Measurements from ENCODE around the gene CNTNAP2.

DNA sequence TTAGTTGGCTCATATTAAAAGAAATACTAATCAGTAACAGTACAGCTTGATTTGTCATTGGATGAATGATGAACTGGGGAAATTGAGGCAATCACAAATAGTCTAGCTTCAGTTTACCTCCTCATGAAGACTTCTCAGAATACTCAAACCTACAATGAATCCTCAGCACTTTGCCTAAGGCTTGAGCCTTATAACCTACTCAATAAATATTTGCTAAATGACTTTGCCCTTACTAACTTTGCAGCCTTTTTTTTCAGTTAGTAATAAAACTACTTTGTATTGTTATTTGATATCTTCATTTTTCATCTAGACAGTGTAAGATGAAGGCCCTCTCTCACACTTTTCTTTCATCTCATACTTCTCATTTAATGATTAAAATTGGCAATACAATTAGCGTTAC is 1311.5 kb downstream of the CNTNAP2 start:
- TF ChIP-seq, protein P1, sequence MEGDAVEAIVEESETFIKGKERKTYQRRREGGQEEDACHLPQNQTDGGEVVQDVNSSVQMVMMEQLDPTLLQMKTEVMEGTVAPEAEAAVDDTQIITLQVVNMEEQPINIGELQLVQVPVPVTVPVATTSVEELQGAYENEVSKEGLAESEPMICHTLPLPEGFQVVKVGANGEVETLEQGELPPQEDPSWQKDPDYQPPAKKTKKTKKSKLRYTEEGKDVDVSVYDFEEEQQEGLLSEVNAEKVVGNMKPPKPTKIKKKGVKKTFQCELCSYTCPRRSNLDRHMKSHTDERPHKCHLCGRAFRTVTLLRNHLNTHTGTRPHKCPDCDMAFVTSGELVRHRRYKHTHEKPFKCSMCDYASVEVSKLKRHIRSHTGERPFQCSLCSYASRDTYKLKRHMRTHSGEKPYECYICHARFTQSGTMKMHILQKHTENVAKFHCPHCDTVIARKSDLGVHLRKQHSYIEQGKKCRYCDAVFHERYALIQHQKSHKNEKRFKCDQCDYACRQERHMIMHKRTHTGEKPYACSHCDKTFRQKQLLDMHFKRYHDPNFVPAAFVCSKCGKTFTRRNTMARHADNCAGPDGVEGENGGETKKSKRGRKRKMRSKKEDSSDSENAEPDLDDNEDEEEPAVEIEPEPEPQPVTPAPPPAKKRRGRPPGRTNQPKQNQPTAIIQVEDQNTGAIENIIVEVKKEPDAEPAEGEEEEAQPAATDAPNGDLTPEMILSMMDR (IDR thresholded peaks at IDR 0.05) = no peak
- TF ChIP-seq POLR2A (IDR thresholded peaks at IDR 0.05) = no peak

All from heart left ventricle (tissue), 13 donors.